ENCODE data around the gene TRIM38. TPM values are rescaled to one million over a fixed set of nuclear protein-coding genes. Genes with fewer than 3 reads are reported as not detected.
A peak's percentile ranks its signal among the peaks of the same experiment; 100 is the strongest.
"Not testable (repeated sequence)": the region's sequence is repeated elsewhere in the genome, so short reads cannot be mapped to it uniquely, and the experiment has no call there.

The TRIM38 gene
- total RNA-seq, 1 experiment from 2014 or later, result 7.1 TPM

GRCh38 chr6:25971187-25971821 is 8.7 kb downstream of the TRIM38 start:
- DNase-seq (ENCODE audit: low spot score), result peak; percentile 91

- DNase-seq (ENCODE audit: low spot score), result no peak
Measured at GRCh38 chr6:25972128-25972527, 9.5 kb downstream of the TRIM38 start.

- DNase-seq (ENCODE audit: low spot score), result no peak
Measured at GRCh38 chr6:25972902-25973301, 10.3 kb downstream of the TRIM38 start.

GRCh38 chr6:25973923-25974555 is 11.4 kb downstream of the TRIM38 start:
- DNase-seq (ENCODE audit: low spot score), result no peak

- DNase-seq (ENCODE audit: low spot score), result no peak
Measured at GRCh38 chr6:25975923-25976560, 13.4 kb downstream of the TRIM38 start.

GRCh38 chr6:25980935-25981334 is 18.3 kb downstream of the TRIM38 start:
- DNase-seq (ENCODE audit: low spot score), result no peak

GRCh38 chr6:25981568-25982263 is 19.1 kb downstream of the TRIM38 start:
- DNase-seq (ENCODE audit: low spot score), result no peak

- no peak for DNase-seq (ENCODE audit: low spot score)
Measured at GRCh38 chr6:25984265-25984664, 21.7 kb downstream of the TRIM38 start.

- no peak for DNase-seq (ENCODE audit: low spot score)
Measured at GRCh38 chr6:25987845-25988244, 25.2 kb downstream of the TRIM38 start.

- DNase-seq (ENCODE audit: low spot score), result no peak
Measured at GRCh38 chr6:25990172-25990873, 27.7 kb downstream of the TRIM38 start.

GRCh38 chr6:25991785-25992412 is 29.3 kb downstream of the TRIM38 start:
- peak; percentile 62 for DNase-seq (ENCODE audit: low spot score)

GRCh38 chr6:25992413-25993340 is 30.1 kb downstream of the TRIM38 start:
- peak; percentile 84 for DNase-seq (ENCODE audit: low spot score)

GRCh38 chr6:25993341-25993684 is 30.7 kb downstream of the TRIM38 start:
- not testable (repeated sequence) for DNase-seq (ENCODE audit: low spot score)

- DNase-seq (ENCODE audit: low spot score), result no peak
Measured at GRCh38 chr6:25995507-25995906, 32.9 kb downstream of the TRIM38 start.

GRCh38 chr6:25997921-25998320 is 35.3 kb downstream of the TRIM38 start:
- DNase-seq (ENCODE audit: low spot score), result no peak

- DNase-seq (ENCODE audit: low spot score), result no peak
Measured at GRCh38 chr6:25998379-25998778, 35.8 kb downstream of the TRIM38 start.

- not testable (repeated sequence) for DNase-seq (ENCODE audit: low spot score)
Measured at GRCh38 chr6:25999225-25999624, 36.6 kb downstream of the TRIM38 start.

- no peak for DNase-seq (ENCODE audit: low spot score)
Measured at GRCh38 chr6:26000366-26001144, 38.0 kb downstream of the TRIM38 start.

- DNase-seq (ENCODE audit: low spot score), result peak; percentile 43
Measured at GRCh38 chr6:26003102-26003694, 40.6 kb downstream of the TRIM38 start.

All from H4 (cell line).